GM21360 (cell line): ENCODE results near the gene TUBA4B.

Experiments used
- ATAC-seq: cut with Tn5 transposase; IDR thresholded peaks from one replicate; pipeline ENCODE4 v1.9.1; 2021; ENCODE audit warnings: mild to moderate bottlenecking, moderate library complexity; ENCODE audit not compliant: unreplicated experiment

TUBA4B gene

DNA sequence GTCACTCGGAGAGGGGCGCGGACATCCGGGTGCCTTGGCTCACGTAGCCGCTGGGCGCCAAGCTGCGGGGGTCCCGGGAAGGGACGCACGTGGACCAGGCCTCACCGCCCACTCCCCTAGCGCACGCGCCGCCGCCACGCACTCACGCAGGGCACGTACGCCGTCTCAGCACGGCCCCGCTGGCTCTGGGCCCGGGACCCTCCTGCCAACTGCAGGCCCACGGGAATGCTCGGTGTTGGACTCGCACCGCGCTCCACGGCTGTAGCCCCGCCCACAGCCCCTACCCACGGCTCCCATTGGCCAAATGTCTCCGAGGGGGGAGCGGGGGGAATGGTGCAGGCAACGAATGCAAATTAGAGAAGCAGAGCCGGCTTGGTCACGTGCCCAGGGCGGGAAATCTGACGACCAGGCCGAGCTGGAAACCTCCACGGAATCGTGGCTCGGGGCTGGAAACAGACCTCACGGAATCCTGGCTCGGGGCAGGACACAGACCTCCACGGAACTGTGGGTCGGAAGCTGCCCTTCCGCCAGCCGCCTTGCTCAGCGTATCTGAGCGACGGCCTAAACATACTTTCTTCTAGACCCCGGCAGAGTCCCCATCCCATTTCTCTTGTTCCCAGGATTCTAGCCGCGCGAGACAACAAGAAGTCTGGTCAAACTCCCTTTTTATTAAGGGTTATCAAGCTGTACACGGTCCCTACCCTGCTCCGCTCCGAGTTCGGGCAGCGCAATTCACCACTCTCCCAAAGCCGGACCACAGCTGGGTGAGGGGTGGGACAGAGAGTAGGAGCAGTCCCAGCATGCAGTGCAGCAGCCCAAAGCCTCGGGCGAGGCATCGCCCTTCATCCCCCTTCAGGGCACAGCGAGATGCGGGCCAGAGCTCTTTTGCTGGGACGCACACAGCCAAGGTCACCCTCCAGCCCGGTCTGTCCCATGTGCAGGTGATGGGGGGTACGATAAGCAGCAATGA lies 34.0 kb upstream of the TUBA4B start, which contains the start of gene ABCB6:
Gene ABCB6 (minus strand): TSS at position 227 of the 970 bp plus-strand sequence. CDS start 285 bp downstream, outside the sequence.
- ATAC-seq: peak; percentile 58

DNA sequence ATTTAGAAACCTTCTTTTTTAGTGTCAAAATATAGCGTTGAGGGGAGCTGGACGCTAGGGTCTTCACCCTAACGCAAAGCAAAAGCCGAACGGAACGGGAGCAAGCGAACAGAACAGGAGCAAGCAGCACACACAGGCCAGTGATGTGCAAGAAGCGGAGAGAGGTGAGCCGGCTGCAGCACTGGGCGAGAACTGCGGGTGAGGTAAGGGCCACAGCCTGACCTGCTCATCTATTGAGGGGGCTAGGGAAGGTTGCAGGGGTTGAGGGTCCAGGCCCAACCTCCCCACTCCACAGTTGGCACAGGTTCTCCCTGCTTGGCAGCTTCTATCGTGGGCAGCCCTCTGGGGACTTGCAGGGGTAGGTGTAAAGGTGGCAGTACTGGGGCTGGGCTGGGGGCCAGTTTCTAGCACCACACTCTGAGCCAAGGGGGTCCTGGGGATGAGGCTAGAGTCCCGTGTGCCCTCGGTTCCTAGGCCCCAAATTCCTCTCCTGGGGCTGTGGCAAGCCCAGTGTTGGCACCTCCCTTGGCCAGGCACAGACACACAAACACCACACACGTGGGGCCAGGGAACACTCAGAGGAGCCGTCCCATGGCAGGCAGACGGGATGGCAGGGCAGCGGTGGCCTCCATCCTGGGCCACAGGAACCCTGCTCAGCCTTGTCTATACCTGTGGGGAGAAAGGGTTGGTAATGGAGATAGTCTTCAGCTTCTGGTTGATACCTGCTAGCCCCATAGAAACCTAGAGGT lies 33.1 kb upstream of the TUBA4B start:
- no peak for ATAC-seq

DNA sequence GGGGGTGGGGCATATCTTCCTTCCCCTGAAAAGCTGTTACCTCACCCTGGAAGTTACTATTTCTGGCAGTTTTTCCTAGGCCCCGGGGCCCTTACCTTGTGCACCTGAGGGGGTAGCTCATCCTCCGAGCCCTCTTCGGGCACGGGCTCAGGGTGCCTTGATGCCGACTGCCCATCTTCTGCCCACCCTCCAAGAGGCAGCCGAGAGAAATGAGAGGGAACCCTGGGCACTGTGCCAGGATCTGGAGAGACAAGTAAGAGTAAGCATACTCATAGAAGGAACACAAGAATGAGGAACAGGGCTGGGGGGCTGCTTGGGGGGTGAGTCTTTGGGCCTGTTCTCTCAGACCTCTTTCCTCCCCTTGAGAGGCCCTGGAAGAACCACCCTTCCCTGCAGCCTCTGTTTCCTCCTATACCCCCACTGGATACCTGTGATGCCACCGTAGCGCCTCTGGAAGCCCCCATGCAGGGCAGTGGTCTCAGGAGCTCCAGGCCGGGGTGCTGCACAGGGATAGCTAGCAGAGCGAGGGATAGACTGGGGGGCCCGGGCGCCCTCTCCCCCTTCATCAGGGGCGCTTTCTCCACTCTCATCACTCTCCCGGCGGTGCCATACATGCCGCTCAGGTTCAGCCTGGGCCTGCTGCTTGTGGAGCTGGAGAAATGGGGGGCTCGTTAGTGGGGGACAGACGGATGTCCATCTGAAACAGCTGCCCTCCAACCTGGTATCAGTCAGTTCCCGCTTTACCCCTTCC lies 32.2 kb upstream of the TUBA4B start:
- ATAC-seq: no peak

DNA sequence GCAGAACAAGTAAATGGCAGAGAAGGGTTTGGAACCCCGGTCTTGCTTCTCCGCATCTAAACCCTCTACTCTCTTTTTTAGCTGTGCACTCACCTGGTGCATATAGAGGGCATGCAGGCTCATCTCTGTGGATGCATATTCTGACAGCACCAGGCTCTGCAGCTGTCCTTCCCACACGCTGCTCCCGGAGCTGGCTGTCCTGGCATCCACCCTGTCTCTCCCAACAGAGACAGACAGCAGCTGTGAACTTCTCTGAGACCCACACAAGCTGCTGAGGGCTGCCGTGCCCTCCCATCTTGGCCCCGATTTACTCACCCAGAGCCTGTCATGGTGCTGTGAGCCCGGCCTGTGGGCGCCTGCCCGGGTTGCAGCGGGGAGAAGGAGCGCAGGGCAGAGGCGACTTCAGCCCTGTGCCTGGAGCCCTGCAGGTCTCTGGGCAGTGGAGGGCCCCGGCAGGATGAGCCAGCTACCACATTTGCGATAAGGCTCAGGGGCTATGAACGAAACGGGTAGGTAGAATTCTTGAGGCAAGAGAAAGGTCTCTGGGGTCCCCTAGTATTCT lies 31.0 kb upstream of the TUBA4B start:
- no peak for ATAC-seq

DNA sequence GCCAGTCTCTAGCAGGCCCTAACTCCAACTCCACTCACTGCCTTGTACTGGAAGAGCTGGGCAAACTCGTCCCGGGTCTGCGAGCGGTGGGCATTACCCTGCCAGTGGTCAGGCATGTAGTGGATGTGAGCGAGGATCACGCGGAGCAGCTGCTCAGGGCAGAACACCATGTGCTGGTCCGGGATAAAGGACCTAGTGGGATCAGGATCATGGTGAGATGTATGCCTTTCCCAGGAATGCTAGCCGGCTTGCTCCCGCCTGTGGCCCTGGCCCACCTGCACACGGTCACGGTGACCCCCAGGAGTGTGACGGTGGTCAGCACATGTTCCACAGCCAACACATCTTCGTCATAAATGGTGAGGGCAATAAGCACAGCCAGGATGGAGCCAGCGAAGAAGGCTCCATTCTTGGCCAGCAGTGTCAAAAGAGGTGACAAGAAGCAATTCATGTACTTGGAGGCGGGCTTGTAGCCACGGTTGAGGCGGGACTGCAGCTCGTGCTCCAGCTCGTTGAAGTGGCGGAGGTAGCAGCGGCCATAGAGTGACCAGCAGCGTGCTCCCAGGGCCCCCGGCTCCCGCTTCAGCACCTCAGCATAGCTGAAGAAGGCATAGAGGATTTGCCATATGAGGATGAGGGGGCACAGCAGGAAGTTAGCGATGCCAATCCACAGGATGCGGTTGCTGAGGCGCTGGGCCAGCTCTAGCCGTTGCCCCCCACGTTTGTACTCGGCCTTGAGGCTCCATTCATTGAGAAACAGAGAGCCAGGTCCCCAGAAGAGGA lies 29.0 kb upstream of the TUBA4B start:
- no peak for ATAC-seq

DNA sequence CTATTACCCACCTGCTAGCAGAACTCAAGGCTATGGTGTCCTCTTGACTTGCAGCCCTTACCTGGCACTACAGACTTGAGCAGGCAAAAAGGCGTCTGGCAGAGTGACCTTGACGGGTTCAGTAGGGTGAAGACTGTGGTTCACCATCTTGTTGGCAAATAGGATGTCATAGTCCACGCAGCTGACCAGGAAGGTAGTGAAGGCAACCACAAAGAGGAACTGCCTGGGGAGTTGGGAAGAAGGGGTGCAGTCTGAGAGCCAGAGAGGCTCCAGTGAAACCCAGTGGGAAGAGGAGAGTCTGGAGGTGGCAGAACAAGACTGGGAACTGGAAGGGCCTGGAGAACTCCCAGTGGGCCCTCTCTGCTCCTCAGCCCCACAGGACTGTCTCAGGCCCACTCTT lies 27.7 kb upstream of the TUBA4B start:
- no peak for ATAC-seq

DNA sequence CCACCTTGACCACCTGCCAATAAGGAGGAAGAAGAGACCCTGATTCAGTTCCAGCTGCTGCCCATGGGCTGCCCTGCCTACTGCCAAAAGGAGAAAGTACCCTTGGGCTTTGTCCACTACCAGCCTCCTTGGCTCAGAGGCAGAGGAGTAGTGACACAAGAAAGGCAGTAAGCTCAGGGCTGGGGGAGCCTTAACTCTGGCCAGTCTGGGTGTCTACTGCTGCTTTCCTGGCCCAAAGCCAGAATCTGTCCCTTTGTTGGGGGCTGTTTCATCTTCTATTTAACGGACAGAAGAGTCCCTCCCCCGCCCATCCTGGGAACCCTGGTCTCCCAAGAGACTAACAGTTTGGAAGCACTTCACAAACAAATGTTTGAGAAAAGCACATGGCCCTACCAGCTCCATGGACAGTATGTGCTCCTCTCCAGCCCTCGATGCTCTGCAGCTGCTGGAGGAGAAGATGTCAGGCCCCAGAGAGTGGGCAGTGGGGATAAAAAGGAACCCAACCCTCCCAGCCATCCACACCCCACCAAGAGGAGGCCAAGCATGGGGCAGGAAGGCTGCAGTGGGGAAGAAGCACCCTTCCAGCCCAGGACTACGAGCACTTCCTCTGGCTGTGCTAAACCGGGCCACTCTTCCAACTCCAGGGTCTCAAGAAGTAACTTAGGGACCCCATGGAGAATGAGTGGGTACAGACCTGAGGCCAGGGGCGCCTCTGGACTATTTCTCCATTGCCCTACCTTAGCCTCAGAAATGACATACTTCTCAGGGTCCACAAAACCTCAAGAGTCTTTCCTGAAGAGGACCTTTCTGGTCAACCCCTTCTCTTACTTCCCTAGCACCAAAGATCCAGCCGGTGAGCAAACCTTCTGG lies 24.8 kb upstream of the TUBA4B start:
- no peak for ATAC-seq

DNA sequence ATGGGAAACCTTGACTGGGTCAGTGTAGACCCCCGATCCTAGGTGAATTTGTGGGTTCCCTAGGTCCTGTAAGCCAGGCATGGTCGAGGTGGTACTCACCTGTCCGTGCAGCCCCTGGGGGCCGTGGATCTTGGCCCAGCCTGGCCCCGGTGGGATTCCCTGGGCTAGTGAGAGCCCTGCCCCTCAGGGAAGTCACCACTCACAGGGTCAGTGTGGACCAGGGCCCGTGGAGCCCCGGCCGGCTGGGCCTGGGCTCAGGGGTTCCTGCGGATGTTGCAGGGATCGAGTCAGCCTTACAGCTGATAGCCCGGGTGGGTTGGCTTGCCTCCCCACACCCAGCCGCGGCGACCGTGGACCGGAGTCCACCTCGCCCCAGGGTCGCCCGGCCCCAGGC lies 24.1 kb upstream of the TUBA4B start:
- peak; percentile 18 for ATAC-seq

DNA sequence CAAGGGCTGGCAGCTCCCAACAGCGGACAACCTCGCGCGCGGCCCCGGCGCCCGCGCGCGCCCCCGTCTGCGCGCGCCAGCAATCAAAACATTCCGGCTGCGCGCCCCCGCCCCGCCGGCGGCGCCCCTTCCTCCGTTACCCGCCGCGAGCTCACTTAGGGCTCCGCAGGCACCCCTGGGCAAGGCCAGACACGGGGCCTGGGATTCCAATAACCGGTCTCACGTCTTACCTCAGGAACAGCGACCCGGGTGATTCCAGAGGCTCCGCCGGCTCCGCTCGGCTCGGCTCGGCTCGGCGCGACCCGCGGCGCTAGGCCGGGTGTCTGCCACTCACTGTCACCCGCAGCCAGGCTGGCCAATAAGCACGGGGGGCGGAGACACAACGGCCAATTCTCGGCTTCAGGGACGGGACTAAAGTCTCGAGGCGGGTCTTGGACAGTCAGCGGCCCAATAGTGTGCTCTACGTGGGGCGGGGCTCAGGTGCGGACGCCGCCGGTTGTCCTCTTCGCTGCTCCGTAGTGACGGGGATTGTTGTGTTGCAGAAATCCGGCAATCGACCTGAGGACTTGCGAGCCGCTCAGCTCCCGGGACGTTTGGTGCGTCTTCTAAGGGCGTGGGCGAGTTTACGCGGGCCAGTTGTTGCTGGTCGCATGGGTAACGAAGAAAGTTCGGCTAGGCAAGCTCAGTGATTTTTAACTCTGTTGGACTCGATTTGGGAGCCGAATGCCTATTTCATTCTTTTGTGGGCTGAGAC lies 23.6 kb upstream of the TUBA4B start, which contains the start of the genes ANKZF1 and ATG9A:
Gene ANKZF1 (plus strand): TSS at position 502 of the 754 bp plus-strand sequence. CDS start 452 bp downstream, outside the sequence.
Gene ATG9A (minus strand): TSS at position 332 of the 754 bp plus-strand sequence. CDS start 1,612 bp downstream, outside the sequence.
- ATAC-seq: peak; percentile 93

DNA sequence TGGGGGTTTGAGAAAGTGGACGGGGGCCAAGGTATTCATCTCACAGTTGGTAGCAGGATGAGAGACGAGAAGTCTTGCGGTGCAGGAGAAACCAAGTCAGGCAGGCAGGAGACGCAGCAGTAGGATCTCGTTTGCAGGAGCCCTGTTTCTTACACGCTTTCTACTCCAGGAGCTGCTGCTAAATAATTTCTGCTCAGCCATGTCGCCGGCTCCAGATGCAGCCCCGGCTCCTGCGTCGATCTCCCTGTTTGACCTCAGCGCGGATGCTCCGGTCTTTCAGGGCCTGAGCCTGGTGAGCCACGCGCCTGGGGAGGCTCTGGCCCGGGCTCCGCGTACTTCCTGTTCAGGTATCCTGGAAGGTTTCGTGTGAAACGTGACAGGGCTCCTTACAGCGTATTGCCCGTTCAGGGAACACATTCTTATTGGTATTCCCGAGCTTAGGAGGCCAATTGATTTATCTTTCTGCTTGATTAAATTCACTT lies 22.9 kb upstream of the TUBA4B start:
- ATAC-seq: no peak

DNA sequence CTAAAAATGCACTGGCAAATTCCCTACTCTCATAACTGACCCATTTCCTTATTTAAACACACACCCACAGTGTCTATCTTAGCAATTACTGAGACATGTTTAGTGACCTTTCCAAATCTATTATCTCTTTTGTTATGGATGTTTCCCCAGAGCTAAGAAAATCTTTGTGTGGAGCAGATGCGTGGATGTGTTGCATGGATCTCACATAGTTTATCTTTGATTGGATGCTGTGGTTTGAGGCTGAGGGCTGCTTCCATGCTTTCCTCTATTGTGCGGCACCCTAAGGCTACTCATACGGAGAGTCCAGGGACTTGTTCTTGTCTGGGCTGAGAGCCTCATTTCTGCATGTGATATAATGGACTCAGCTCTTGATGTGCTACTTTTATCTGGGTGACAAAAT lies 18.7 kb upstream of the TUBA4B start:
- ATAC-seq: no peak

DNA sequence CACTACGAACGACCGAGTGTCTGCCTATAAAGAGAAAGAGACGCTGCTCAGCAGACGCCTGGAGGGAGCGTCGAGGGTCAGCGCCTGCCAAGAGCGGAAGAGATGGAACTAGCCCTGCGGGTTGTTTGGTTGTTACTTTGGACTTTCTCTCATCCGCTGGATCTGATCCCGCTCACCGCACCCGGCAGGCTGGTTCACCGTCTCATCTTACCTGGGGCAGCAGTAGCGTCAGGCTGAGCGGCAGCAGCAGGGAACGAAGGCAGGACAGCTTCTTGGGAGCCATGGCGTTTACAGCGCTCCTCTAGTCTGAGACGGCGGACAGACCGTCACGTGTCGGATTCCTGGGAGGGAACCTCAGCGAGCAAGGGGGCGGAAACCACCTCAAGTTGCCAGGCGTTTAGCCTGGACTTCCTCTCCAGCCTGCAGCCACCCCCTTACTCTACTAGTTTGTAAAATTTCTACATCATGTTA lies 9.7 kb upstream of the TUBA4B start:
- no peak for ATAC-seq

DNA sequence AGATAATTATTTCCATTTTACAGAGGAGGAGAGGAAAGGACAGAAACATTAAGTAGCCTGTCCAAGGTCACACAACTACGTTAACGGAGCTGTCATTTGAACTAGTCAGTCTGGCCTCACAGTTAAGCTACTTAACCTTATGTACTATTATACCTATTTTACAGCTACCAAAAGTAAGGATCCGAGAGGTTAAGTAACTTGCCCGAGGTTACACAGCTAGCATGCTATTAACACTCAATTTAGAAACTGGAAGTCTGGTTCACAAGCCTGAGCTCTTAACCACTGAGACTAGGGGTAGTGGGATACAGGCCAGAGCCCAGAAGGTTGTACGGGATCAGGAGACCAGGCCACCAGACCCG lies 8.3 kb upstream of the TUBA4B start:
- ATAC-seq: no peak

DNA sequence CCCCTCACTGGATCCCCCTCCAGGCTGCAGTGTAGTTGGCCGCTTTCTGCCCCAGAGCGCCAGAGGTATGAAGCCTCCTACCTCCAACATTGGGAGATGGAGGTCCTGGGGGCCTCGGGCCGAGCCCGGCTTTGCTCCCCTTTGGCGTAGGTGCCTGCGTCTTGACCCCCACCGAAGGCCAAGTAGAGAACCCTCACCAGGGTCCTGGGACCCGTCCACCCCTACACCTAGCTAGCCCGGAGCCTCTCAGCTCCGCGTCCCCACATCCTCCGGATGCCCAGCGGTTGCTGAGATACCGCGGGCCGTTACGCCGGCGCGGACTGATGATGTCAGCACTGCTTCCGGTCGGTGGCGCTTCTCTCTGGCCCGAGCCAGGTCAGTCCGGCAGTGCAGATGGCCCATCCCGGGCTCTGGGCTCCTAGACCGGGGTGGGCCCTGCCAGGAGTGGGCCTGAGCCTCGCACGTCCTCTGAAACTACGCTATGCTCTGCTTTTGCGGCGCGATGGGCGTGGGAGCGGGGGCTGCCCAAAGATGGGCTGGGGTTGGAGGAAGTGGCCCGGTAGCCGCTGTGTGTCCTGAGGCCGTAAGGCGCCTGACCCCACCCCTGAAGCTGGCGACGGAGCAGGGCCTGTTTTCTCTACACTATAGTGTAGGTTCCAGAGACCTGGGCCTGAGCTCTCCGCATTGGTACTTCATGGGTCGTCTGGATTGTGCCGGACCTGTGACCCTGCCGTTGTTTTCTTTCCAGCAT lies 7.7 kb upstream of the TUBA4B start, which contains the start of the genes GLB1L and STK16:
Gene GLB1L (minus strand): TSS at position 297 of the 751 bp plus-strand sequence. CDS start 1,871 bp downstream, outside the sequence.
Gene STK16 (plus strand): TSS at position 332 of the 751 bp plus-strand sequence. CDS start 521 bp downstream, outside the sequence.
- peak; percentile 78 for ATAC-seq

DNA sequence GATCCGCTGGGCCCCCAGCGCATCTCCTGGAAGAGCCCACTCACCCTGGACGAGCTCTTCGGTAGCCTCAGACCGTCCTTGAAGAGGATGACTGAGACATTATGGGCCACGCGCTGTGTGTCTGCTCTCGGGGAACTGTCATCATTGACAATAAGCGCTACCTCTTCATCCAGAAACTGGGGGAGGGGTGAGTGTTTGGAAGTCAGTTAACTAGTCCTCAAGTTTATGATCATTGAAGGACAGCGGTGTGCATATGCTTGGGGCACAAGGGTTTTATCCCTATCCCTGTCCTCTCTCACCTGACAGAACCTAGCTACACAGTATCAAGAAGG lies 7.2 kb upstream of the TUBA4B start:
- no peak for ATAC-seq

DNA sequence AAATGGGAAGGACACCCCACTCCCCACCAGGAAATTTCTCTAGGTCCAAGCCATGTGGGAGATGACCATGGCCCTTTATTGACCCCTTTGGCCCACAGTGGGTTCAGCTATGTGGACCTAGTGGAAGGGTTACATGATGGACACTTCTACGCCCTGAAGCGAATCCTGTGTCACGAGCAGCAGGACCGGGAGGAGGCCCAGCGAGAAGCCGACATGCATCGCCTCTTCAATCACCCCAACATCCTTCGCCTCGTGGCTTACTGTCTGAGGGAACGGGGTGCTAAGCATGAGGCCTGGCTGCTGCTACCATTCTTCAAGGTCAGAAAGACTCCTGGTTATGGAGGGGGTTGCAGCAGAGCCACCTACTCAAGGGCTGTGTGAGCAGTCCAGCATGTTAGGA lies 6.5 kb upstream of the TUBA4B start:
- no peak for ATAC-seq
